ENCODE results near the gene DSTN. TPM values are rescaled to one million over a fixed set of nuclear protein-coding genes. Genes with fewer than 3 reads are reported as not detected.
A peak's percentile ranks its signal among the peaks of the same experiment; 100 is the strongest.

DSTN gene
- total and polyA plus RNA-seq, 2 of the 4 experiments (the other 2 are of a cell fraction): 221 to 269 TPM

DNA sequence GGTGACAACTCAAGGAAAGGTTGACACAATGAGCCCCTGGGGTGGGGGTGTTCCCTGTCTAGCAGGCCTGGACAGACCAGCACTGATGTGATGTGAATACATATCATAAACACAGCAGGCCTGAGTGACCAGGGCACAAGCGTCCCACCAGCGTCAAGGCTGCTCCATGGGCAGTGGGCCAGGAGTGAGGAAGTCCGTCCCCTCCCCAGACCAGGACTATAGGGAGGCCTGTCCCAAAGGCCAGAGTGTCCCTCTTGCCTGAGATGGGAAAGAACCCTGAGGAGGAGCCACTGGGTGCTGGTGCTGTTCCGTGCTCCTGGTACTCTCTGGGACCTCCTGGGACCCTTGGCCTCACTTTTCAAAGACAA is 67.5 kb downstream of the DSTN start:
- CTCF ChIA-PET: no interaction called here
- H3K36me3 ChIP-seq (ENCODE audit: control insufficient read depth, insufficient read depth, low read length): peaks cover 95% of the 10 kb centered on the region

More for the DNA sequence above, 67.5 kb downstream of the DSTN start:
- no CpG with 5 or more reads among the region's 4 CpGs for WGBS, 2 experiments (ENCODE audit: extremely low coverage in 2 of 2, insufficient read length in 1 of 2)
- no peak for ATAC-seq (ENCODE audit: low read depth)
- no peak overlapping the region for H2AK5ac ChIP-seq (ENCODE audit: low read depth, low read length)
- no peak overlapping the region for H2BK120ac ChIP-seq (ENCODE audit: low read depth, low read length)
- peak overlapping the region; percentile 95 for H2AK9ac ChIP-seq (replicated peaks; ENCODE audit: low read depth, low read length, poor library complexity)
- H3K27me3 ChIP-seq (ENCODE audit: control insufficient read depth, insufficient read depth, low read length): no peaks in the 10 kb centered on the region
- H4K20me1 ChIP-seq (ENCODE audit: insufficient read depth, low read length): peaks cover 99% of the 10 kb centered on the region
- POLR2A ChIA-PET (ENCODE audit: unreplicated experiment): no interaction called here
- TF ChIP-seq CHD1 (IDR thresholded peaks at IDR 0.05; ENCODE audit: low read depth, low read length) (no peak), MAZ (IDR thresholded peaks at IDR 0.05; ENCODE audit: borderline replicate concordance, low read depth, low read length) (no peak), NFE2L2 (IDR thresholded peaks at IDR 0.05; ENCODE audit: low read depth, low read length) (no peak), RCOR1 (IDR thresholded peaks at IDR 0.05; ENCODE audit: insufficient replicate concordance, low read length) (no peak), RFX5 (IDR thresholded peaks at IDR 0.05; ENCODE audit: low read depth, low read length) (no peak), MAFK (IDR thresholded peaks at IDR 0.05; ENCODE audit: low read depth, low read length) (no peak), SMC3 (IDR thresholded peaks at IDR 0.05; ENCODE audit: low read depth, low read length) (no peak)
- TF ChIP-seq, protein P1, sequence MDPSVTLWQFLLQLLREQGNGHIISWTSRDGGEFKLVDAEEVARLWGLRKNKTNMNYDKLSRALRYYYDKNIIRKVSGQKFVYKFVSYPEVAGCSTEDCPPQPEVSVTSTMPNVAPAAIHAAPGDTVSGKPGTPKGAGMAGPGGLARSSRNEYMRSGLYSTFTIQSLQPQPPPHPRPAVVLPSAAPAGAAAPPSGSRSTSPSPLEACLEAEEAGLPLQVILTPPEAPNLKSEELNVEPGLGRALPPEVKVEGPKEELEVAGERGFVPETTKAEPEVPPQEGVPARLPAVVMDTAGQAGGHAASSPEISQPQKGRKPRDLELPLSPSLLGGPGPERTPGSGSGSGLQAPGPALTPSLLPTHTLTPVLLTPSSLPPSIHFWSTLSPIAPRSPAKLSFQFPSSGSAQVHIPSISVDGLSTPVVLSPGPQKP (IDR thresholded peaks at IDR 0.05; ENCODE audit: borderline replicate concordance, low read depth, low read length): no peak
- H3K4me2 ChIP-seq (ENCODE audit: low read depth, low read length): no peak overlapping the region
- no peak overlapping the region for H3K56ac ChIP-seq (ENCODE audit: extremely low read depth, insufficient read depth, low read length)
- no peak overlapping the region for H2BK20ac ChIP-seq (ENCODE audit: low read depth, low read length)
- intact Hi-C loops (cut with micrococcal nuclease): no loop called here
- H3K9me1 ChIP-seq (ENCODE audit: insufficient read depth, low read length): no peaks in the 10 kb centered on the region
- no peaks in the 10 kb centered on the region for H3K9me3 ChIP-seq (ENCODE audit: control insufficient read depth, insufficient read depth, low read length)
- no peak overlapping the region for H4K8ac ChIP-seq (ENCODE audit: low read depth in 2 of 2, low read length in 2 of 2)
- no peak overlapping the region for H3K27ac ChIP-seq (ENCODE audit: insufficient read depth, low read length)
- no peak overlapping the region for H3K4me3 ChIP-seq (ENCODE audit: insufficient read depth, low read depth, low read length)
- H2BK5ac ChIP-seq (ENCODE audit: low read depth, low read length, poor library complexity, severe bottlenecking): no peak overlapping the region
- no peaks in the 10 kb centered on the region; the same call in 1 of the 2 replicates for H3K4me1 ChIP-seq (ENCODE audit: control insufficient read depth, insufficient read depth, low read length)
- no peak overlapping the region for H3K14ac ChIP-seq (replicated peaks; ENCODE audit: low read depth, low read length)
- BruUV-seq (replicated peaks): no TSS peak
- no peak overlapping the region for H3K9ac ChIP-seq (ENCODE audit: low read depth, low read length)
- no peak overlapping the region for H4K91ac ChIP-seq (ENCODE audit: insufficient read depth, low read depth, low read length)
- H3K79me1 ChIP-seq (ENCODE audit: low read depth in 1 of 2, low read length in 2 of 2): peaks cover 43 to 97% of the 10 kb centered on the region in 2 experiments
- no peak overlapping the region for H3K18ac ChIP-seq (ENCODE audit: low read depth, low read length)
- in situ Hi-C loops (cut with MboI; ENCODE audit: low sequenced_read_pairs): loop anchor here (25.0 kb wide), 1 partner anchor 500 kb away; the partner anchor contains the start of genes KAT14 and PET117
- no peak overlapping the region for H3K23ac ChIP-seq (ENCODE audit: low read depth, low read length)
- H4K5ac ChIP-seq (ENCODE audit: low read depth, low read length): no peak overlapping the region
- H2BK15ac ChIP-seq (ENCODE audit: low read depth, low read length): no peak overlapping the region
- H2AFZ ChIP-seq (replicated peaks; ENCODE audit: low read length, poor library complexity): peak overlapping the region; percentile 62
- dilution Hi-C loops (cut with HindIII; ENCODE audit: low sequenced_read_pairs, unreplicated experiment): no loop called here
- no peak overlapping the region for H3K4ac ChIP-seq (ENCODE audit: low read depth, low read length)
- DNase-seq: no peak
